ENCODE measurements around the gene TMEM256. TPM values are rescaled to one million over a fixed set of nuclear protein-coding genes. Genes with fewer than 3 reads are reported as not detected.

Gene TMEM256
- total RNA-seq (2014; rRNA removed; shearing (Covaris generic)), result 62.4 and 71.8 TPM in 2 replicates

DNA sequence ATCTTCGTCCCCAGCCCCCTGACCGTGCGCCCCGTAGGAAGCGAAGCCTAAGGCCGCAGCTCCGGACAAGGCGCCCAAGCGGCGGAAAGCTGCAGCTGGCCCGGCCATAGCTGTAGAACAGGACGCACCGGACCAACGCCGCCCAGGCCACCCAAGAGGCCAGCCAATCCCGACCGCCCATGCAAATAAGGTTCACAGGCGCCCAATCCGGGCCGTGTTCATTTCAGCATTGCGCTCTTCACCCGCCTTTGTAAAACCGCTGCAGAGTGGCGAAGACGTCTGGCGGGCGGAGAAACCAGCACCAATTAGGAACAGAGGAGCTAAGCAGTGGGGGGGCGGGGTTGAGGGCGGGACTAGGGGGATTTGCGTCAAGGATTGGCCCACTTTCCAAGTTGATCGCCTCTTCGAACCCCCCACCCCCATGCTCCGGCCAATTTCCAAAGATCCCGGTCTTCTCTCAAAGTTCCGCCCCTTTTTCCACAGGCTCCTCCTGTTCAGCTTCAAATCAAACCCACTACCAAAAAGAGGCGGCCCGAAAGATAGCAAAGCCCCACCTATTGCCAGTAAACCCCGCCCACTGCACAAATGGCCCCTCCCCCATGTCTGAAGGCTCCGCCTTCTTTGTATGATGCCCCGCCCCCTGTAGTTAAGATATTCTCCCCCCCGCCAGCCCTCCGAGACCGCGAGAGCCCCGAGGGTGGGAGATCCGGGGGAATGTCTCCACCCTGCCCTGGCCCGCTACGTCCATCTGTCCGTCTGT, at the start of gene TMEM256:
TSS of gene TMEM256 (minus strand) at position 121 of the 760 bp plus-strand sequence. CDS start at position 108, 13 bp downstream.
- H3K27me3 ChIP-seq, result no peaks in the 10 kb centered on the region
- H3K27ac ChIP-seq, result peak within 1 kb of the TSS; percentile 37; the same call in 1 of the 2 replicates
- peak; percentile 95 to 98 for DNase-seq

DNA sequence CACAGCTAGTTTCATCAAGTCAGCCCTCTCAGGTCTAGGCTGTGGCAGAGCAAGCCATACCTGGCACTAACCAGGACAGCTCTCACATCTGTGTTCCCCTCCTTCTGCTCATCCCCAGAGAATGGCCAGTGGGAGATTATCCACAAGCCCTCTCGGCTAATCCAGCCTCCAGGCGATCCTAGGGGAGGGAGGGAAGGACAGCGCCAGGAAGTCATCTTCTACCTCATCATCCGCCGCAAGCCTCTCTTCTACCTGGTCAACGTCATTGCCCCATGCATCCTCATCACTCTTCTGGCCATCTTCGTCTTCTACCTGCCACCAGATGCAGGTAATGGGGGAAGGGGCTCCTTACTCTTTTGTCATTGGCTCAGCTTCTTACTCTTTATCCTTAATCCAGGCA, 44.6 kb upstream of the TMEM256 start:
- Histone ChIP-seq H3K27ac (no peak overlapping the region), H3K27me3 (no peaks in the 10 kb centered on the region), H3K36me3 (peaks cover 15% of the 10 kb centered on the region), H3K4me1 (peaks cover 15% of the 10 kb centered on the region), H3K4me3 (no peak overlapping the region), H3K9me3 (replicated peaks) (no peaks in the 10 kb centered on the region)
- no peak for DNase-seq

More for the DNA sequence above, at the start of gene TMEM256:
- Histone ChIP-seq H3K4me1 (no peaks in the 10 kb centered on the region), H3K4me3 (peak within 1 kb of the TSS; percentile 68), H3K36me3 (no peaks in the 10 kb centered on the region), H3K9me3 (replicated peaks) (no peaks in the 10 kb centered on the region)

- H3K27ac ChIP-seq, result peak overlapping the region; percentile 100
- H3K4me1 ChIP-seq, result peaks cover 19% of the 10 kb centered on the region
- H3K9me3 ChIP-seq (replicated peaks), result no peaks in the 10 kb centered on the region
- no peaks in the 10 kb centered on the region for H3K27me3 ChIP-seq
- H3K36me3 ChIP-seq, result peaks cover 5% of the 10 kb centered on the region
- peak overlapping the region; percentile 97 for H3K4me3 ChIP-seq
- peak; percentile 78 to 79 for DNase-seq
These were observed 41.7 kb upstream of the TMEM256 start for GRCh38 chr17:7445619-7445968.

GRCh38 chr17:7444682-7445618, 41.1 kb upstream of the TMEM256 start, which contains the start of gene CHRNB1:
TSS of gene CHRNB1 (plus strand) at chr17:7445061. CDS start at chr17:7445128, 67 bp downstream.
- Histone ChIP-seq H3K4me1 (peaks cover 19% of the 10 kb centered on the region), H3K36me3 (no peaks in the 10 kb centered on the region; the same call in 1 of the 2 replicates), H3K27me3 (no peaks in the 10 kb centered on the region), H3K4me3 (peak within 1 kb of the TSS; percentile 97), H3K27ac (peak within 1 kb of the TSS; percentile 100), H3K9me3 (replicated peaks) (no peaks in the 10 kb centered on the region)
- peak; percentile 84 to 88 for DNase-seq

- Histone ChIP-seq H3K36me3 (no peaks in the 10 kb centered on the region; the same call in 1 of the 2 replicates), H3K9me3 (replicated peaks) (no peaks in the 10 kb centered on the region), H3K27me3 (no peaks in the 10 kb centered on the region), H3K27ac (peak overlapping the region; percentile 100), H3K4me1 (peaks cover 19% of the 10 kb centered on the region), H3K4me3 (no peak overlapping the region)
- peak in 1 of 2 experiments; percentile 17 for DNase-seq
These were observed 39.9 kb upstream of the TMEM256 start for GRCh38 chr17:7443499-7444485.

GRCh38 chr17:7442142-7442541, 38.2 kb upstream of the TMEM256 start:
- no peaks in the 10 kb centered on the region for H3K36me3 ChIP-seq
- no peak overlapping the region for H3K4me3 ChIP-seq
- H3K9me3 ChIP-seq (replicated peaks), result no peaks in the 10 kb centered on the region
- no peaks in the 10 kb centered on the region for H3K27me3 ChIP-seq
- H3K27ac ChIP-seq, result no peak overlapping the region
- no peak for DNase-seq
- H3K4me1 ChIP-seq, result peaks cover 19% of the 10 kb centered on the region

GRCh38 chr17:7441266-7441665, 37.4 kb upstream of the TMEM256 start:
- H3K27me3 ChIP-seq, result no peaks in the 10 kb centered on the region

GRCh38 chr17:7440834-7441195, 36.9 kb upstream of the TMEM256 start:
- no peaks in the 10 kb centered on the region for H3K27me3 ChIP-seq
- H3K4me3 ChIP-seq, result peak overlapping the region; percentile 71
- DNase-seq, result peak; percentile 64 to 66
- H3K27ac ChIP-seq, result peak overlapping the region; percentile 91
- no peaks in the 10 kb centered on the region for H3K9me3 ChIP-seq (replicated peaks)
- no peaks in the 10 kb centered on the region for H3K36me3 ChIP-seq
- peaks cover 15% of the 10 kb centered on the region for H3K4me1 ChIP-seq

More at GRCh38 chr17:7441266-7441665, 37.4 kb upstream of the TMEM256 start:
- no peaks in the 10 kb centered on the region for H3K9me3 ChIP-seq (replicated peaks)
- peak overlapping the region; percentile 91; the same call in 1 of the 2 replicates for H3K27ac ChIP-seq
- H3K4me3 ChIP-seq, result peak overlapping the region; percentile 71
- DNase-seq, result no peak
- no peaks in the 10 kb centered on the region for H3K36me3 ChIP-seq
- peaks cover 19% of the 10 kb centered on the region for H3K4me1 ChIP-seq

DNA sequence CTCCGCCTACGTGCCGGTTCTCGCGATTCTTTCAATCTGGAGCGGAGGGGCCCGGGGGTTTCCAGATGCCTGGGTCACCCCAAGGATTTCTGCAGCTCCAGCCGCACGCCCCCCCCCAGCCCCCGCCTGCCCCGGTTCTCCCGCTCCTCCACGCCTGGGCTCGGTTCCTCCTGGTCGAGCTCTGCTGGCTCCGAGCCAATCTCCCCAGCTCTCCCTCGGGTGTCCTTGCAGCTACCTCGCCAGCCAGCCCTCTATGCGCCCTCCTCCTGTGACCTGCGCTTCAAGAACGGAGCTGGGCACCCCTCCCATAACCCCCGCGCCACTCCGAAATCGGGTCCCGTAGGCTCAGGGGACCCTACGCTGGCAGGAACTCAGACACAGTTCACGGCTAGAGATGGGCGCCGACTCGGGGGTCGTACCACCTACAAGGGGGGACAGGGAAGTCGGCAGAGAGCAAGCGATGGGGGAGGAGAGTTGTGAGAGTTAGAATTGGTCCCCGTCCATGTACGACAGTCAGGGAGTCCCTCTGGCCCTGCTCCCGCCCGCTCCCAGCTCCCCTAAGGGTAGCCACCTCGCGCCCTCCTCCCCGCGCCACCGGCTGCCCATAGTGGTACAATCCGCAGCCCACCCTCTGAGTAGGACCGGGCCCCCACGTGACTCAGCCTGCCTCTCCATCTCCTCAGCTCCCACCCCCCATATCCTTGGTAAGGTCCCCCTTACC, 36.4 kb upstream of the TMEM256 start:
- peak; percentile 71 to 72 for DNase-seq
- Histone ChIP-seq H3K9me3 (replicated peaks) (no peaks in the 10 kb centered on the region), H3K27me3 (no peaks in the 10 kb centered on the region), H3K27ac (peak overlapping the region; percentile 91), H3K4me1 (peaks cover 15% of the 10 kb centered on the region), H3K36me3 (no peaks in the 10 kb centered on the region), H3K4me3 (peak overlapping the region; percentile 71)

DNA sequence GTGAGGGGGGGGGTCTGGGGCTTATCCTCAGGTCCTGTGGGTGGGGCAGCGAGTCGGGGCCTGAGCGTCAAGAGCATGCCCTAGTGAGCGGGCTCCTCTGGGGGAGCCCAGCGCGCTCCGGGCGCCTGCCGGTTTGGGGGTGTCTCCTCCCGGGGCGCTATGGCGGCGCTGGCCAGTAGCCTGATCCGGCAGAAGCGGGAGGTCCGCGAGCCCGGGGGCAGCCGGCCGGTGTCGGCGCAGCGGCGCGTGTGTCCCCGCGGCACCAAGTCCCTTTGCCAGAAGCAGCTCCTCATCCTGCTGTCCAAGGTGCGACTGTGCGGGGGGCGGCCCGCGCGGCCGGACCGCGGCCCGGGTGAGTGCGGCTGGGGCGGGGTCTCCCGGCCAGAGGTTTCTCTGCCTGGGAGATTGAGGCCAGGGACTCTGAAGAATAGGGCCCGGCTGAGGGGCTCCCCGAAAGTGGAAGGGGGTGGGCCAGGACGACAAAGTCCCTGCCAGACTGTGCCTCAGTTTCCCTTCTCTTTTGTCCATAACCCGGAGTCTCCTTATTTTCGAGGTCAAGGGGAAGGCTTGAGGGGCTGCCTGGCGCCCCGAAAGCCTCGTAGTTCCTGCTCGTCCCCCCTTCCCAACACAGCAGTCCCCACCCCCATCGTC, 35.7 kb upstream of the TMEM256 start, which contains the start of gene FGF11:
TSS of gene FGF11 (plus strand) at position 51 of the 651 bp plus-strand sequence. CDS start at position 160, 109 bp downstream.
- no peaks in the 10 kb centered on the region for H3K9me3 ChIP-seq (replicated peaks)
- H3K27ac ChIP-seq, result peak within 1 kb of the TSS; percentile 91
- H3K36me3 ChIP-seq, result no peaks in the 10 kb centered on the region
- DNase-seq, result no peak
- H3K27me3 ChIP-seq, result no peaks in the 10 kb centered on the region
- H3K4me3 ChIP-seq, result peak within 1 kb of the TSS; percentile 71
- peaks cover 14% of the 10 kb centered on the region for H3K4me1 ChIP-seq

DNA sequence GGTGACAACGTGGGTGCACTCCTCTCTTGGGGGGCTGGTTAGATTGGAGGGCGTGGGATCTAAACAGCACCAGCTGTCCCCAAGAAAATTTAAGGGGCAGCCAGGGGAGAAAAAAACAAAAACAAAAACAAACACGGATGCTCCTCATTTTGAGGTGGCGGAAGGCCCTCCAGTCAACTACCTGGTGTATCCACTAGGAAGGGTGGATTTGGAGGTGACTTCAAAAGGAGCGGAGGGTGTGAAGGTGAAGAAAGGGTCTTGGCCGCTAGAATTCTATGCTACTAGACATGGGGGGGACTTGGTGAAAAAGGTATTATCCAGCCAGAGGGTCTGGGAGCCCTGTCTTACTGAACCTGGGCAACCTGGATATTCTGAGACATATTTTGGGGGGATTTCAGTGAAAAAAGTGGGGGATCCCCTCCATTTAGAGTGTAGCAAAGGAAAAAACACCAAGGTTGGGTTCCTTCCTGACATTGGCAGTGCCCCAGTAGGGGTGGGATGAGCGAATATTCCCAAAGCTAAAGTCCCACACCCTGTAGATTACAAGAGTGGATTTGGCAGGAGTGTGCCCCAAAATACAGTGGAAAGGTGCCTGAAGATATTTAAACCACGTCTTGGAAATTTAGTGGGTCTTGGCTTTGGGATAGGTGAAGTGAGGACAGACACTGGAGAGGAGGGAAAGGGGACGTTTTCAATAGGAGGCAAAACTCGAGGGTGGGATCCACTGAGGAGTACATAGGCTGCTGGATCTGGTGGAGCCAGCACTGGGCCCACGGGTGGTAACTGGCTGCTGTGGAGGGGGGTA, 35.0 kb upstream of the TMEM256 start:
- H3K27ac ChIP-seq, result no peak overlapping the region
- H3K36me3 ChIP-seq, result no peaks in the 10 kb centered on the region
- H3K4me3 ChIP-seq, result peak overlapping the region; percentile 71; the same call in 1 of the 2 replicates
- H3K9me3 ChIP-seq (replicated peaks), result no peaks in the 10 kb centered on the region
- DNase-seq, result no peak
- no peaks in the 10 kb centered on the region for H3K27me3 ChIP-seq
- peaks cover 7% of the 10 kb centered on the region for H3K4me1 ChIP-seq

DNA sequence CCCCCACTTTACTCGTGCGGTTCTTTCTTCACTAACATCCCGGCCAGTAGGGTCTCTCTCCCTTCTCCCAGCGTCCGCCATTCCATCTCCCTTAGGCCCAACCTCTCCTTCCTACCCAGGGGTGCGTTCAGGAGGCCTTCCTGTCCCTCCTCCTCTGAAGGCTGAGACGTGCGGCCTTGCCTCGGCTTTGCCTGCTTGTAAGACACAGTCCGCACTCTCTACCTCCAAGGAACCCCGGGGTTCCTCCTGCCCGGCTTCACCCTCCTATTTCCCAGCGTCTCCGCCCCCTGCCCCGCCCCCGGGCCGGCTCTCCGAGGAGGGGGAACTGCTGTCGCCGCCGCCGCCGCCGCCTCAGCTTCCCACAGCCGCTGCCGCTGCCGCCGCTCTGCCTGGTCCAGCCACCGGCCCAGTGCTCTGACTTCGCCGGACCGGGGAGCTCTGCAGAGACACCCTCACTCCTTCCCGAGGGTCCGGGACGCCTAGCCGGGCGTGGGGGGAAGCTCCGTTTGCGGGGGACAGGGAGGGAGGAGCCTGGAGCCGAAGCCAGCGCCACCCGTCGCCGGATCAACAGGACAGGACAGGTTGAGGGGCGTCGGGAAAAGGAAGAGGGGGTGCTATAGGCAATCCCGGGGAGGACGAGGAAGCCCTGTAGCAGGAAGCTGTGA, 34.2 kb upstream of the TMEM256 start:
- H3K27ac ChIP-seq, result no peak overlapping the region
- H3K27me3 ChIP-seq, result no peaks in the 10 kb centered on the region
- H3K4me3 ChIP-seq, result no peak overlapping the region
- H3K9me3 ChIP-seq (replicated peaks), result no peaks in the 10 kb centered on the region
- H3K36me3 ChIP-seq, result no peaks in the 10 kb centered on the region
- no peak for DNase-seq
- peaks cover 3% of the 10 kb centered on the region; the same call in 1 of the 2 replicates for H3K4me1 ChIP-seq

All from SJCRH30 (cell line).